Upper lobe of left lung (tissue), 4 donors: ENCODE measurements around the gene SERPINH1.
A peak's percentile ranks its signal among the peaks of the same experiment; 100 is the strongest.

ENCODE experiments used
- POLR2A ChIP-seq, 4 donors: fragments of 450-650 bp; IDR thresholded peaks; one replicate each; pipeline ENCODE4 v1.5.1; 2016 to 2017; ENCODE audit warnings: antibody characterized with exemption in 4 of 4, mild to moderate bottlenecking in 2 of 4
- POLR2AphosphoS5 ChIP-seq, 2 donors: sonication (generic); formaldehyde crosslinking; IDR thresholded peaks; one replicate each; pipeline ENCODE4 v1.5.1; 2017; ENCODE audit warnings: antibody characterized with exemption in 2 of 2

GRCh38 chr11:75562836-75563484 is 907 bp downstream of the SERPINH1 start:
- TF ChIP-seq POLR2AphosphoS5 (IDR thresholded peaks at IDR 0.05): peak; percentile 58 to 63
- TF ChIP-seq POLR2A (IDR thresholded peaks at IDR 0.05): no peak
